ENCODE data around the gene PROX1. TPM values are rescaled to one million over a fixed set of nuclear protein-coding genes. Genes with fewer than 3 reads are reported as not detected.

The PROX1 gene
- total RNA-seq, 1 experiment from 2014 or later: not detected

- no peaks in the 10 kb centered on the region for H3K27me3 ChIP-seq (ENCODE audit: insufficient read depth, low read depth)
- TF ChIP-seq, protein P1, sequence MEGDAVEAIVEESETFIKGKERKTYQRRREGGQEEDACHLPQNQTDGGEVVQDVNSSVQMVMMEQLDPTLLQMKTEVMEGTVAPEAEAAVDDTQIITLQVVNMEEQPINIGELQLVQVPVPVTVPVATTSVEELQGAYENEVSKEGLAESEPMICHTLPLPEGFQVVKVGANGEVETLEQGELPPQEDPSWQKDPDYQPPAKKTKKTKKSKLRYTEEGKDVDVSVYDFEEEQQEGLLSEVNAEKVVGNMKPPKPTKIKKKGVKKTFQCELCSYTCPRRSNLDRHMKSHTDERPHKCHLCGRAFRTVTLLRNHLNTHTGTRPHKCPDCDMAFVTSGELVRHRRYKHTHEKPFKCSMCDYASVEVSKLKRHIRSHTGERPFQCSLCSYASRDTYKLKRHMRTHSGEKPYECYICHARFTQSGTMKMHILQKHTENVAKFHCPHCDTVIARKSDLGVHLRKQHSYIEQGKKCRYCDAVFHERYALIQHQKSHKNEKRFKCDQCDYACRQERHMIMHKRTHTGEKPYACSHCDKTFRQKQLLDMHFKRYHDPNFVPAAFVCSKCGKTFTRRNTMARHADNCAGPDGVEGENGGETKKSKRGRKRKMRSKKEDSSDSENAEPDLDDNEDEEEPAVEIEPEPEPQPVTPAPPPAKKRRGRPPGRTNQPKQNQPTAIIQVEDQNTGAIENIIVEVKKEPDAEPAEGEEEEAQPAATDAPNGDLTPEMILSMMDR (conservative IDR thresholded peaks at IDR 0.05): no peak
- TF ChIP-seq EZH2 (IDR thresholded peaks at IDR 0.05; ENCODE audit: low read depth): no peak
- no peaks in the 10 kb centered on the region for H4K20me1 ChIP-seq (ENCODE audit: insufficient read depth)
- no peak overlapping the region for H3K4me2 ChIP-seq
- intact Hi-C loops (cut with micrococcal nuclease; ENCODE audit: unreplicated experiment): no loop called here
- H3K36me3 ChIP-seq (ENCODE audit: low read depth): no peaks in the 10 kb centered on the region
- no peak overlapping the region for H3K4me3 ChIP-seq
- CTCF ChIA-PET: no interaction called here
- DNase-seq: no peak
- H2AFZ ChIP-seq: no peak overlapping the region
- no TSS peak for BruUV-seq (replicated peaks)
- H3K4me1 ChIP-seq (replicated peaks; ENCODE audit: insufficient read depth): no peaks in the 10 kb centered on the region
- no peaks in the 10 kb centered on the region for H3K9me2 ChIP-seq (ENCODE audit: insufficient read depth)
- H3K27ac ChIP-seq: no peak overlapping the region
- no peaks in the 10 kb centered on the region for H3K79me2 ChIP-seq (ENCODE audit: low read depth)
- POLR2A ChIA-PET (ENCODE audit: unreplicated experiment): no interaction called here
- no peaks in the 10 kb centered on the region for H3F3A ChIP-seq (ENCODE audit: insufficient read depth, low read depth)
- H3K9me3 ChIP-seq (ENCODE audit: insufficient read depth, low read depth): no peaks in the 10 kb centered on the region
These were observed 51.7 kb downstream of the PROX1 start for GRCh38 chr1:214039394-214040018.

DNA sequence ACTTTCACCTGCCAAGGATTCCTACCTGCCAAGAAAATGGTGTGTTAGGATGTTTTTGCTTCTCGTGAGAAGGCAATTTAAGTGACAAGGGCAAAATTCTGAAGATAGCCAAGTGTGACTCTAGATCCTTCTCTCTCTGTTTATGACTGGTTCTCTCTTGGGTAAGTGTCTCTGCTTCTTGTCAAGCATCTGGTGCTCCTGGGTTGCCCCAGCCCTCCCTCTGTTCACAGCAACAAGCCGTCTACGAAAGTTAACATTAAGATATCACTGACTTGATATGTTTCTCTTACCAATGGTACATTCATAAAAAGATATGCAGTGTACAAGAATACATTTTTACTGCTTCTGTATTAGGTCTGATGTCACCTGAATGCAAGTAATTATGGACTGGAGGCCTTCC is 55.4 kb downstream of the PROX1 start:
- Histone ChIP-seq H4K20me1 (ENCODE audit: insufficient read depth) (no peaks in the 10 kb centered on the region), H3K36me3 (ENCODE audit: low read depth) (no peaks in the 10 kb centered on the region)
- CTCF ChIA-PET: no interaction called here

DNA sequence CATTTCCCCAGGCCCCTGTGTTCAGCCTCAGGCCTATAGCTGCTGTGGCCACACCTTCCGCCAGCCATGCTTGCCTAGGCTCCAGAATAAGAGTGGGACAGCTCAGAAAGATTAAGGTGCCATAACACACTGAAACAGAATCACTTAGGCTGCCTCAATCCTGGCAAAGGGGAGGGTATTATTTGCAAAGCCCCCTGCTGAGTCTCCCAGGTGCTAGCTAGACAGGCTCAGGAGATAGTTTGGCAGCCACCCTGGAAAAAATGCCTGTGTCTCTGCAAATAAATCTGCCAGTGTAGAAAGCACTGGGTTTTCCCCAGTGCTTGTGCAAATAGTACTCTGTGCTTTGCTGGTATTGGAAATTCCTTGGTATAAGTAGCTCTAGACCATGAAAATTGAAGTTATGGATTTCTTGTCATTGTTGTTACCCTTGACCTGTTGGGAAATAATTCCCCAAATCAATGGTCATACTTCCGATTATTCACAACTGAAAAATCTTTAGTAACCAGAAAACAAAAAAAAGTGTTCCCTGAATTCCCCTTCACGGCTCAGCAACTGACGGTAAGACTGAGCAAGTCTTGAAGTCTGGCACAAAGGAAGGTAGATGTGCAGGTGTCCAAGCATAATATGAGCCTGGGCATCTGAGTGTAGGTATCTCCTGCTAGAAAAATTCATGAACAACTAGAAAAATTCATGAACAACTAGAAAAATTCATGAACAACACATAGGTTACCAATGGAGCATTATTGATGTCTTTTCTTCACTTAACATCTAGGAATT is 56.9 kb downstream of the PROX1 start:
- Histone ChIP-seq H3K4me1 (replicated peaks; ENCODE audit: insufficient read depth) (no peaks in the 10 kb centered on the region), H3K27ac (no peak overlapping the region), H3K27me3 (ENCODE audit: insufficient read depth, low read depth) (no peaks in the 10 kb centered on the region), H4K20me1 (ENCODE audit: insufficient read depth) (no peaks in the 10 kb centered on the region), H3K4me2 (no peak overlapping the region), H3K79me2 (ENCODE audit: low read depth) (no peaks in the 10 kb centered on the region), H3F3A (ENCODE audit: insufficient read depth, low read depth) (no peaks in the 10 kb centered on the region), H2AFZ (no peak overlapping the region), H3K36me3 (ENCODE audit: low read depth) (no peaks in the 10 kb centered on the region), H3K9me3 (ENCODE audit: insufficient read depth, low read depth) (no peaks in the 10 kb centered on the region), H3K4me3 (no peak overlapping the region), H3K9me2 (ENCODE audit: insufficient read depth) (0 out of 2 replicates have a peak, but pooled peaks cover 4% of the 10 kb centered on the region)
- TF ChIP-seq, protein P1 (conservative IDR thresholded peaks at IDR 0.05): no peak
- no peak for TF ChIP-seq EZH2 (IDR thresholded peaks at IDR 0.05; ENCODE audit: low read depth)
- intact Hi-C loops (cut with micrococcal nuclease; ENCODE audit: unreplicated experiment): no loop called here
- POLR2A ChIA-PET (ENCODE audit: unreplicated experiment): no interaction called here
- no TSS peak for BruUV-seq (replicated peaks)
- DNase-seq: no peak
- CTCF ChIA-PET: no interaction called here

More for the DNA sequence above, 55.4 kb downstream of the PROX1 start:
- no peaks in the 10 kb centered on the region for H3K27me3 ChIP-seq (ENCODE audit: insufficient read depth, low read depth)
- TF ChIP-seq, protein P1 (conservative IDR thresholded peaks at IDR 0.05): no peak
- no peak for TF ChIP-seq EZH2 (IDR thresholded peaks at IDR 0.05; ENCODE audit: low read depth)
- H3K9me2 ChIP-seq (ENCODE audit: insufficient read depth): 0 out of 2 replicates have a peak, but pooled peaks cover 4% of the 10 kb centered on the region
- H3F3A ChIP-seq (ENCODE audit: insufficient read depth, low read depth): no peaks in the 10 kb centered on the region
- intact Hi-C loops (cut with micrococcal nuclease; ENCODE audit: unreplicated experiment): no loop called here
- H3K79me2 ChIP-seq (ENCODE audit: low read depth): no peaks in the 10 kb centered on the region
- BruUV-seq (replicated peaks): no TSS peak
- POLR2A ChIA-PET (ENCODE audit: unreplicated experiment): no interaction called here
- no peak overlapping the region for H3K4me3 ChIP-seq
- H3K9me3 ChIP-seq (ENCODE audit: insufficient read depth, low read depth): no peaks in the 10 kb centered on the region
- H3K27ac ChIP-seq: no peak overlapping the region
- no peak overlapping the region for H3K4me2 ChIP-seq
- DNase-seq: no peak
- no peaks in the 10 kb centered on the region for H3K4me1 ChIP-seq (replicated peaks; ENCODE audit: insufficient read depth)
- no peak overlapping the region for H2AFZ ChIP-seq
